Measurements from ENCODE around the gene LGALS4.
"Not testable (repeated sequence)": the region's sequence is repeated elsewhere in the genome, so short reads cannot be mapped to it uniquely, and the experiment has no call there.

LGALS4 gene

DNA sequence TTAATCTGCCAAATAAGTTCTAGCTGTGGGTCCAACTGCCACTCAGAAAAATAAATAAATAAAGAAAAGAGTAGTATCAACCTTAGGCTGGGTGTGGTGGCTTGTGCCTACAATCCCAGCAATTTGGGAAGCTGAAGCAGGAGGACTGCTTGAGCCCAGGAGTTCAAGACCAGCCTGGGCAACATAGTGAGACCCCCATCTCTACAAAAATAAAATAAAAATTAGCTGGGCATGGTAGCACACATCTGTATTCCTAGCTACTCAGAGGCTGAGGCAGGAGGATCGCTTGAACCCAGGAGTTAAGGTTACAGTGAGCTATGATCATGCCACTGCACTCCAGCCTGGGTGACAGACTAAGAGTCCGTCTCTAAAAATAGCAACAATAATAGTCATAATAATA is 1.2 kb upstream of the LGALS4 start:
- not testable (repeated sequence) for H3K36me3 Mint-ChIP-seq, H3K4me1 Mint-ChIP-seq, H3K27me3 Mint-ChIP-seq, H3K9me3 Mint-ChIP-seq, H3K27ac Mint-ChIP-seq, H3K4me3 Mint-ChIP-seq

DNA sequence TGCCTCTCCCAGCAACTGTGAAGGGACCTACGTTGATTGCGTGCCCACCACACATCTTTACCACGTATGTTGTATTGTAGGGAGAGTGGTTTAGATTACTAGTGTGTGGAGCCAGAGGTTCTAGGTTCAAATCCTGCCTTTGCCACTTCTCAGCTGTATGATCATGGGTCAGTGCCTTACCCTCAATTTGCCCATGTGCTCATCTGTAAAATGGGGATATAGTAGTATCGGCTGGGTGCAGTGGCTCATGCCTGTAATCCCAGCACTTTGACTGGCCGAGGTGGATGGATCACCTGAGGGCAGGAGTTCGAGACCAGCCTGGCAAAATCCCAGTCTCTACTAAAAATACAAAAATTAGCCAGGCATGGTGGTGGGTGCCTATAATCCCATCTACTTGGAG is 578 bp upstream of the LGALS4 start:
- Mint-ChIP-seq H3K9me3 (no peaks in the 10 kb centered on the region), H3K27ac (no peak overlapping the region), H3K27me3 (no peaks in the 10 kb centered on the region), H3K4me3 (no peak overlapping the region), H3K4me1 (no peaks in the 10 kb centered on the region), H3K36me3 (peaks cover 2% of the 10 kb centered on the region)

DNA sequence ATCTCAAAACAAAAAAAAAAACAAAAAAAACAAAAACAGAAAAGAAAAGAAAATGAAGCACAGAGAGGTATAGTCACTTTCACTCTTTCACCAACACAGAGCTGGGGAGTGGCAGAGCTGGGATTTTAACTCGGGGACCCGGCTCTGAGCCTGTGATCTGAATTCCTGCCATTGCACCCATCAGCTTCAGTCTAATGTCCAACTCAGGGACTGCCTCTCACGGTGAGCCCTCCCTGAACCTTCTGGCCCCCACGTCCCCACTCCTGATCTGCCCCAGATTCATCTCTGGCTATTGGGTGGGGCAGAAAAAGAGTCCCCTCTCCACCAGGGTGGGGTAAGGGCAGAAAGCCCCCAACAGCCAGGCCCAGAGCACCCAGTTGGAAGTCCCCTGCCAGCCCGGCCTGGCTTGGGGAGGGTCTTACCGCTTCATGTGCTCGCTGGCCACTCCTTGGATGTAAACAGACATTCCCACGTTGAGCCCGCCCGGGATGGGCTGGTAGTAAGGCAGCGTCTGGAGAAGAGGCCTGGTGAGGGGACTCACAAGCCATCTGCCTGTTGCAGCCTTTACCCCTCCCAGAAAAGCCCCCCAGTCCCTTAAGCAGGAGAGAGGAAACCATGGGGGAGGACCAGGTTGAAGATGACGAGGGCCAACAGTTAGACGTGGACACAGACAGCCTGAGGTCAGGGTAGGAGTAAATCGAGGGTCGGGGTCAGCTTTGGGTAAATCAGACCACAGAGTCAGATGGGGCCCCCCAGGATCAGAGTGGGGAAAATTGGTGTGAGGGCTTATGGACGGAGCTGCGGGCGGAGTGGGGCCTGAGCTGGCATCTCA is 520 bp downstream of the LGALS4 start:
- Mint-ChIP-seq H3K4me1 (no peaks in the 10 kb centered on the region), H3K27ac (no peak overlapping the region), H3K9me3 (no peaks in the 10 kb centered on the region), H3K27me3 (no peaks in the 10 kb centered on the region), H3K4me3 (no peak overlapping the region), H3K36me3 (peaks cover 2% of the 10 kb centered on the region)

DNA sequence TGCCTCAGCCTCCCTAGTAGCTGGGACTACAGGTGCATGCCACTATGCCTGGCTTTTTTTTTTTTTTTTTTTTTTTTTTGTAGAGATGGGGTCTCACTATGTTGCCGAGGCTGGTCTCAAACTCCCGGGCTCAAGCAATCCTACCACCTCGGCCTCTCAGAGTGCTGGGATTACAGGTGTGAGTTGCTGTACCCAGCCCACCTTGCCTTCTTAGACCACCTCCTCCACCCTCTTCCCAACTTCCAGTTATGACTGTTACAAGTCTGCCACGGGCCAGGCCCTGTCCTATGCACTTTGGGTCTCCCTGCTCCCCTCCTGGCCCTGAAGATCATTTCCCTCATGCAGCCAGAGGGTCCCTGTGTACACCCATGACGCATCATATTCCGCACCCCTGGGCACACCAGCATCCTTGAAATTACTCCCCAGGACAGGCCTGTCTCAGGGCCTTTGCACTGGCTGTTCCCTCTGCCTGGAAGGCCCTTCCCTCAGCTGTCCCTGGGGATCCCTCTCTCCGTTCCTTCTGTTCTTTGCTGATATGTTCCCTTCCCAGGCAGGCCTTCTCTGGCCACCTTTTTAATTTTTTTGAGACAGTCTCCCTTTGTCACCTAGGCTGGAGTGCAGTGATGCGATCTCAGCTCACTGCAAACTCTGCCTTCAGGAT is 3.0 kb downstream of the LGALS4 start:
- Mint-ChIP-seq H3K27ac (no peak overlapping the region), H3K27me3 (no peaks in the 10 kb centered on the region), H3K4me3 (no peak overlapping the region), H3K4me1 (peaks cover 5% of the 10 kb centered on the region), H3K36me3 (no peaks in the 10 kb centered on the region), H3K9me3 (no peaks in the 10 kb centered on the region)

DNA sequence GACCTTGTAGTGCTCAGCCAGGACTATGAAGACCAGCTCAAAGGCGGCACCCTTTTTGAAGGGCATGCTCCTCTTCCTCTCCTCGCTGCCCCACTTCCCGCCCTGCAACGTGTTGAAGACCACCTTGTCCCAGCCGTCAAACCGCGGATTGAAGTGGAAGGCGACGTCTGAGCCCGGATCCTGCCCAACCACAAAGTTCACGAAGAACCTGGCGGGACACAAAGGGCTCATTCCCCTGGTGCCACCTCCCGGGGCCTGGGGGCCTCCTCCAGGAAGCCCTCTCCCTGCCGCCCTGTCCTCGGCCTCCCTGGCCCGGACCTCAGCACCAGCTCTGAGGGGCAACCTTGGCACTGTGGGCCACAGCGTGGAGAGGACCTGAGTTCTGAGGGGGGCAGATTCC is 4.0 kb downstream of the LGALS4 start:
- no peaks in the 10 kb centered on the region for H3K27me3 Mint-ChIP-seq
- H3K4me3 Mint-ChIP-seq, result no peak overlapping the region
- peaks cover 5% of the 10 kb centered on the region for H3K4me1 Mint-ChIP-seq
- no peak overlapping the region for H3K27ac Mint-ChIP-seq
- H3K36me3 Mint-ChIP-seq, result peaks cover 1% of the 10 kb centered on the region
- no peaks in the 10 kb centered on the region for H3K9me3 Mint-ChIP-seq

DNA sequence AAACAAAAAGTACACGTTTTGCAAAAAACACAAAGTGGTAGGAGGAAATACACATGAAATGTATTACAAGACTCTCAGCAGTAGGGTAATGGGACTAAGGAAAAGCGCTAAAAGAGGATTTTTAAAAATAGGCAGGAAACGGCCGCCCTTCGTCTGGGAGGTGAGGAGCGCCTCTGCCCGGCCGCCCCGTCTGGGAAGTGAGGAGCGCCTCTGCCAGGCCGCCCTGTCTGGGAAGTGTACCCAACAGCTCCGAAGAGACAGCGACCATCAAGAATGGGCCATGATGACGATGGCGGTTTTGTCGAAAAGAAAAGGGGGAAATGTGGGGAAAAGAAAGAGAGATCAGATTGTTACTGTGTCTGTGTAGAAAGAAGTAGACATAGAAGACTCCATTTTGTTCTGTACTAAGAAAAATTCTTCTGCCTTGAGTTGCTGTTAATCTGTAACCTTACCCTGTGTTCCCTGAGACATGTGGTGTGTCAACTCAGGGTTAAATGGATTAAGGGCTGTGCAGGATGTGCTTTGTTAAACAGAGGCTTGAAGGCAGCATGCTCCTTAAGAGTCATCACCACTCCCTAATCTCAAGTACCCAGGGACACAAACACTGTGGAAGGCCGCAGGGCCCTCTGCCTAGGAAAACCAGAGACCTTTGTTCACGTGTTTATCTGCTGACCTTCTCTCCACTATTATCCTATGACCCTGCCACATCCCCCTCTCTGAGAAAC is 5.2 kb downstream of the LGALS4 start:
- H3K27ac Mint-ChIP-seq, result peak overlapping the region; percentile 56
- H3K4me3 Mint-ChIP-seq, H3K27me3 Mint-ChIP-seq, H3K9me3 Mint-ChIP-seq, H3K4me1 Mint-ChIP-seq, H3K36me3 Mint-ChIP-seq: not testable (repeated sequence)

DNA sequence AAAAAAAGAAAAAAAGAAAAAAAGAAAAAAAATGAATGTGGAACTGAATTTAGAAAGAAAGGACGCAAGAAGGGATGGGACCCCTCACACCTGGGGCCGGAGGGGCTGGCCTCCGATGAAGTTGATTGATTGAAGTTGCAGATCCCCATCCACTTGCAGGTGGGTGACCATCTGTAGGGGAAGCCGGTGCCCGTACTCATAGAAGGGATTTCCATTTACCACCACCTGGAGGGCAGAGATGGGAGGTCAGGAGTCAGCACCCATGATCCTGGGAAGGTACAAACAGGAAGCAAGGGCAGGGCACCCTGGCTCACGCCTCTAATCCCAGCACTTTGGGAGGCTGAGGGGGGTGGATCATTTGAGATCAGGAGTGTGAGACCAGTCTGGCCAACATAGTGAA is 6.4 kb downstream of the LGALS4 start:
- no peaks in the 10 kb centered on the region for H3K27me3 Mint-ChIP-seq
- H3K4me3 Mint-ChIP-seq, result no peak overlapping the region
- H3K9me3 Mint-ChIP-seq, result no peaks in the 10 kb centered on the region
- peaks cover 5% of the 10 kb centered on the region for H3K4me1 Mint-ChIP-seq
- no peak overlapping the region for H3K27ac Mint-ChIP-seq
- H3K36me3 Mint-ChIP-seq, result peaks cover 1% of the 10 kb centered on the region

DNA sequence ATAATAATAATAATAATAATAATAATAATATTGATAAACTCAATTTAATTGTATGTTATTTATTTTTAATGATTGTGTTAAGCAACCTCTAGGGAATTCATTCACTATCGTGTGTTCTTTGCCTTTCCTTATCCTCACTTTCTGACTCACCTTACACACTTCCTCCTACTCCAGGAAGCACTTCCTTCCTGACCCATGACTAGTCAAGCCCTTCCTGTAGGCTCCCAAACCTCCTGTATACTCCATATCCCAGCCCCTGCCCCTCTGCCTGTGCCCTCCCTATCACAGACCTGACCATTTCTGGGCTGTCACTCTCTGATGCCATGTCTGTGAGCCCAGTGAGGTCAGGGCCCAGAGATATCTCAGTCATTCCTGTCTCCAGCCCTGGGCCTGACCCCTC is 7.6 kb downstream of the LGALS4 start:
- Mint-ChIP-seq H3K4me1 (peaks cover 5% of the 10 kb centered on the region), H3K27ac (peak overlapping the region; percentile 15), H3K4me3 (no peak overlapping the region), H3K27me3 (no peaks in the 10 kb centered on the region), H3K9me3 (no peaks in the 10 kb centered on the region), H3K36me3 (peaks cover 1% of the 10 kb centered on the region)

DNA sequence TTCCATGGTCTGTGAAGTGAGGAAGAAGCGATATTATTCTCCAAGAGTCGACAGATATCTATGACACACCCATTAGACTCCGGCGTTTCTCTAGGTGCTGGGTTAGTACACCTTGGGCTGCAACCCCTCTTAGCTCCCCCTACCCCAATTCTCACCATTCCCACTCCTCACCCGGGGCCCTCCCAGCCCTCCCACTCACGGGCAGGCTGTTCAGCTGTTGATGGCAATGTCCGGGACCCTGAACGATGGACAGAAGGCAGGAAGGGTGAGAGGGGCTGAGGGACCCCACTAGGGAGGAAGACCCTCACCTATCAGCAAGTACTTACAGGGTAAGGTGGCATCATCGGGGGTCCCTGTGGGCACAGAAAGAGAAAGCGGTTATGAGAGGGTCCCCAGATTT is 9.2 kb downstream of the LGALS4 start:
- H3K4me3 Mint-ChIP-seq, result no peak overlapping the region
- H3K4me1 Mint-ChIP-seq, result peaks cover 5% of the 10 kb centered on the region
- H3K27ac Mint-ChIP-seq, result no peak overlapping the region
- no peaks in the 10 kb centered on the region for H3K27me3 Mint-ChIP-seq
- no peaks in the 10 kb centered on the region for H3K9me3 Mint-ChIP-seq
- peaks cover 1% of the 10 kb centered on the region for H3K36me3 Mint-ChIP-seq

DNA sequence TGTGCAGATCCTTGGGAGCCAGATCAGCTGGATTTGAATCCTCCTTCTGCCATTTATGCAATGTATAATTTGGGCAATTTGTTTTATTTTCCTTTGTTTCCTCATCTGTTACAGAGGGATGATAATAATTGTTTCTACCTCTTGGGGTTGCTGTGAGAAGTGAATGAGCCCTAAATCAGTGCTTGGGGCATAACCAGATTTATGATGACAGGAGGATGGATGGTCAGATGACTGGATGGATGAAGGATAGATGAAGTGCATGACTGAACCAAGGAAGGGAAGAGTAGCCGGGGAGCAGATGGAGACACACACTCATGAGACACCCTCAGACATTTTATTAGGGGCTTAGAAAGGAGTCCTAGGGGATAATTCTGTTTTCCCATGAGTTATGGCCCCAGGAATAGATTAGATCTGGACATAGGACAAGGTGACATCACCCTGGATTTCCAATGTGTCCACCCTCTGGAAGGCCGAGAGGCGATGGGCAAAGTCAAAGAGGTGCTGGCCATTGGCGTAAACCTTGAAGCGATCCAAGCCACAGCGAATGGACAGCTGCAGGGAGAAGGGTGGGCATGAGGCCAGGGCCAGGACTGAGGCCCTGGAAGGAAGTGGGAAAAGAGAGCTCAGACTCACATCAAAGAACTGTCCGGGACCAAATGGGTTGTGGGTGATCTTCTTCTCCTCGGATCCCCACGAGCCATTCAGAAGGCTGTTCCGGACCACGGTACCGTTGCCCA is 11.2 kb downstream of the LGALS4 start:
- peaks cover 5% of the 10 kb centered on the region for H3K4me1 Mint-ChIP-seq
- H3K9me3 Mint-ChIP-seq, result no peaks in the 10 kb centered on the region
- H3K27me3 Mint-ChIP-seq, result no peaks in the 10 kb centered on the region
- H3K4me3 Mint-ChIP-seq, result no peak overlapping the region
- H3K27ac Mint-ChIP-seq, result no peak overlapping the region
- peaks cover 1% of the 10 kb centered on the region for H3K36me3 Mint-ChIP-seq

DNA sequence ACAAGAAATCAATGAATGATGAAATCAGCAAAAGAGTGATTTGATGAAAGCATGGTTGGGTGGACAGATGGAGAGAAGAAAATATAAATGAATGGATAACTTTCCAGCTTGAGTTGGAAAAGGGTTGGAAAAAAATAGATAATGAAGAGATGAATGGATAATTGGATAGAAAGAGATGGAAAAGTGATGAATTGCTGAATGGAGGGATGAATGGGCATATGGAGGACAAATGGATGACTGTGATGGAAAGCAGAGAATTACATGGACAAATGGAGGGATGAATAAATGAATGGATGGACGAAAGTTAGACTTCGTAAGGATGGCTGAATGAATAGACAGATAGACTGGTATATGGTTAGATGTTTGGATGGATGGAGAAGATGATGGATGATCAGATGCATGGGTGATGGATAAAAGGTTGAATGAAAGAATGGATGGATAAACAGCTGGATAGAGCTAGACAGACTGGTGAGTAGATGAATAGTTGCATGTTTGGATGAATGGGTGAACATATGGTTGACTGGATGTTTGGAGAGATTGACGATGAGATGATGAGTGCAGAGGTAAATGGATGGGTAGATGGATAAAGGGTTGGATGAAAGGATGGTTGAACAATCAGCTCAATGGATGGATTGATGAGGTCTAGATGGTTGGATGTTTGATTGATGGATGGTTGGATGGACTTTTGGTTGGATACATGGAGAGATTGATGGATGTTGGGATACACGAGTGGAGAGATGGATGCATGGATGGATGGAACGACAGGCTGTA is 12.0 kb downstream of the LGALS4 start:
- Mint-ChIP-seq H3K27me3 (no peaks in the 10 kb centered on the region), H3K36me3 (peaks cover 1% of the 10 kb centered on the region), H3K9me3 (no peaks in the 10 kb centered on the region), H3K4me3 (no peak overlapping the region), H3K4me1 (peaks cover 5% of the 10 kb centered on the region), H3K27ac (no peak overlapping the region)

DNA sequence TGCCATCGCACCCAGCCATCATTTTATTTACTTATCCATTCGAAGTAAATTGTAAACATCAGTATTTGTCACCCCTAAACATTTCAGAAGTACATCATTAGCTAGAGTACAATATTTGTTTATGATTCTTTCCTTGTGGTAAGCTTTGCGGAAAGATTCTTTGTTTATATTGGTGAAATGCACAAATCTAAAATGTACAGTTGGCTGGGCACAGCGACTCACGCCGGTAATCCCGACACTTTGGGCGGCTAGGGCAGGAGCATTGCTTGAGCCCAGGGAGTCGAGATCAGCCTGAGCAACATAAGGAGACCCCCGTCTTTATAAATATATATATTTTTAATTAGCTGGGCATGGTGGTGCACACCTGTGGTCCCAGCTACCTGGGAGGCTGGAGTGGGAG is 13.6 kb downstream of the LGALS4 start:
- Mint-ChIP-seq H3K36me3 (no peaks in the 10 kb centered on the region), H3K4me3 (no peak overlapping the region), H3K9me3 (no peaks in the 10 kb centered on the region), H3K4me1 (no peaks in the 10 kb centered on the region), H3K27me3 (no peaks in the 10 kb centered on the region), H3K27ac (no peak overlapping the region)

DNA sequence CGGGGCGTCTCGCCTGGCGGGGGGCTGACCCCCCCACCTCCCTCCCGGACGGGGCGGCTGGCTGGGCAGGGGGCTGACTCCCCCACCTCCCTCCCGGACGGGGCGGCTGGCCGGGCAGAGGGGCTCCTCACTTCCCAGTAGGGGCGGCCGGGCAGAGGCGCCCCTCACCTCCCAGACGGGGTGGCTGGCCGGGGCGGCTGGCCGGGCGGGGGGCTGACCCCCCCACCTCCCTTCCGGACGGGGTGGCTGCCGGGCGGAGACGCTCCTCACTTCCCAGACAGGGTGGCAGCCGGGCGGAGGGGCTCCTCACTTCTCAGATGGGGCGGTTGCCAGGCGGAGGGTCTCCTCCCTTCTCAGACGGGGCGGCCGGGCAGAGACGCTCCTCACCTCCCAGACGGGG is 15.0 kb downstream of the LGALS4 start:
- not testable (repeated sequence) for H3K9me3 Mint-ChIP-seq, H3K36me3 Mint-ChIP-seq

DNA sequence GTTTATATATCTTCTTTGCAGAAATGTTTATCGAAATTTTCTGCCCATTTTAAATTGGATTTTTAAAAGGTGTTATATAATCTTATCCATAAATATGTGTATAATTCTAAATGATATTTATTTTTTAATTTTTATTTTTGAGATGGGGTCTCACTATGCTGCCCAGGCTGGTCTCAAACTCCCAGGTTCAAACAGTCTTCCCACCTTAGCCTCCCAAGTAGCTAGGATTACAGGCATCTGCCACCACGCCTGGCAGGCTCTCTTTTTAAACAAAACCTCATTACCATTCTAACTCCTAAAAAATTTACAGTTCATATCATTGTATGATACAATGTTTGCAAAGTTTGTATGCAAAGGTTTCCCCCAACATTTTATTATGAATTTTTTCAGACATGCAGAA is 16.6 kb downstream of the LGALS4 start:
- no peaks in the 10 kb centered on the region for H3K27me3 Mint-ChIP-seq
- H3K9me3 Mint-ChIP-seq, result no peaks in the 10 kb centered on the region
- no peak overlapping the region for H3K4me3 Mint-ChIP-seq

More for the DNA sequence above, 15.0 kb downstream of the LGALS4 start:
- not testable (repeated sequence) for H3K4me1 Mint-ChIP-seq, H3K4me3 Mint-ChIP-seq, H3K27ac Mint-ChIP-seq, H3K27me3 Mint-ChIP-seq

DNA sequence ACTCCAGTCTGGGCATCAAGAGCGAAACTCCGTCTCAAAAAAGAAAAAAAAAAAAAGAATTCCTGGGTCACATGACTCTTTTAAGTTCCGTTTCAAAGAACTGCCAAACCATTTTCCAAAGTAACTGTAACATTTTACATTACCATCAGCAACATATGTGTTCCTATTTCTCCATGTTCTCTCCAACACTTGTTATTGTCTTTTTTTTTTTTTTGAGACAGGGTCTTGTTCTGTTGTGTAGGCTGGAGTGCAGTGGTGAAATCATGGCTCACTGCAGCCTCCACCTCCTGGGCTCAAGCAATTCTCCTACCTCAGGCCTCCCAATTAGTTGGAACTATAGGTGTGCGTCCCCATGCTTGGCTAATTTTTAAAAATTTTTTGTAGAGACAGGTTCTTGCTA is 17.2 kb downstream of the LGALS4 start:
- H3K4me1 Mint-ChIP-seq, result peaks cover 4% of the 10 kb centered on the region
- H3K9me3 Mint-ChIP-seq, result no peaks in the 10 kb centered on the region
- H3K4me3 Mint-ChIP-seq, result no peak overlapping the region
- no peak overlapping the region for H3K27ac Mint-ChIP-seq
- no peaks in the 10 kb centered on the region for H3K27me3 Mint-ChIP-seq
- no peaks in the 10 kb centered on the region for H3K36me3 Mint-ChIP-seq

More for the DNA sequence above, 16.6 kb downstream of the LGALS4 start:
- Mint-ChIP-seq H3K27ac (no peak overlapping the region), H3K36me3 (no peaks in the 10 kb centered on the region), H3K4me1 (peaks cover 4% of the 10 kb centered on the region)

Data from activated naive CD4-positive, alpha-beta T cell treated with anti-CD3 and anti-CD28 coated beads, Interleukin-2, amount 50 U/mL, for 24 hours (primary cell).